HG02759 (cell line): ENCODE data around the gene ASB13.

Experiments used
- ATAC-seq: cut with Tn5 transposase; IDR thresholded peaks from one replicate; pipeline ENCODE4 v1.9.1; 2021; ENCODE audit warnings: mild to moderate bottlenecking, moderate library complexity; ENCODE audit not compliant: unreplicated experiment

ASB13 gene

GRCh38 chr10:5591336-5591824, 75.0 kb downstream of the ASB13 start:
- ATAC-seq, result no peak

- ATAC-seq, result no peak
These were observed 75.6 kb downstream of the ASB13 start for GRCh38 chr10:5590816-5591215.

- ATAC-seq, result no peak
These were observed 76.5 kb downstream of the ASB13 start for GRCh38 chr10:5589661-5590511.

- no peak for ATAC-seq
These were observed 77.3 kb downstream of the ASB13 start for GRCh38 chr10:5589011-5589660.
